ENCODE data around the gene PPP1R14C.

Gene PPP1R14C

GRCh38 chr6:150236114-150236513, 93.3 kb downstream of the PPP1R14C start:
- Histone ChIP-seq H2BK12ac (ENCODE audit: low read length in 2 of 2) (no peak overlapping the region), H4K8ac (ENCODE audit: low read length) (no peak overlapping the region), H2BK15ac (ENCODE audit: low read depth, poor library complexity, severe bottlenecking) (no peak overlapping the region), H3K4me3 (ENCODE audit: insufficient read depth in 1 of 2, low read depth in 1 of 2, low read length in 2 of 2) (no peak overlapping the region), H3K27ac (ENCODE audit: low read length, poor library complexity, severe bottlenecking) (no peak overlapping the region), H2BK120ac (ENCODE audit: low read depth, low read length) (no peak overlapping the region), H3K9me3 (ENCODE audit: control insufficient read depth, low read length) (no peaks in the 10 kb centered on the region), H3K23ac (ENCODE audit: low read length in 2 of 2) (no peak overlapping the region), H3K4me2 (ENCODE audit: low read length, poor library complexity, severe bottlenecking) (no peak overlapping the region), H3K27me3 (ENCODE audit: control insufficient read depth in 1 of 2, insufficient read depth in 1 of 2, low read length in 2 of 2) (no peaks in the 10 kb centered on the region), H3K4ac (ENCODE audit: low read depth in 1 of 2, low read length in 2 of 2) (no peak overlapping the region), H3K4me1 (ENCODE audit: control insufficient read depth, insufficient read depth, low read depth, low read length) (peaks cover 1% of the 10 kb centered on the region), H3K14ac (ENCODE audit: low read length in 2 of 2) (no peak overlapping the region), H3K36me3 (ENCODE audit: control insufficient read depth in 1 of 2, insufficient read depth in 2 of 2, low read depth in 1 of 2, low read length in 2 of 2) (no peaks in the 10 kb centered on the region), H2AK5ac (ENCODE audit: low read length, severe bottlenecking) (no peak overlapping the region), H2AFZ (ENCODE audit: low read depth, low read length) (no peak overlapping the region), H4K91ac (ENCODE audit: low read length) (no peak overlapping the region), H3K18ac (ENCODE audit: low read depth in 1 of 2, low read length in 2 of 2) (no peak overlapping the region), H2BK5ac (ENCODE audit: low read depth, low read length, poor library complexity, severe bottlenecking) (no peak overlapping the region), H3K9ac (ENCODE audit: low read length) (no peak overlapping the region), H3K79me1 (replicated peaks; ENCODE audit: low read length, poor library complexity, severe bottlenecking) (no peaks in the 10 kb centered on the region)
- DNase-seq: no peak
- WGBS: 94% methylated on average over 8 of the region's 8 CpGs

- H3K18ac ChIP-seq (ENCODE audit: low read depth in 1 of 2, low read length in 2 of 2): no peak overlapping the region
- WGBS: 86% methylated on average over 9 of the region's 9 CpGs
- H3K9me3 ChIP-seq (ENCODE audit: control insufficient read depth, low read length): no peaks in the 10 kb centered on the region
- H4K91ac ChIP-seq (ENCODE audit: low read length): no peak overlapping the region
- H3K9ac ChIP-seq (ENCODE audit: low read length): no peak overlapping the region
- H3K36me3 ChIP-seq (ENCODE audit: control insufficient read depth in 1 of 2, insufficient read depth in 2 of 2, low read depth in 1 of 2, low read length in 2 of 2): no peaks in the 10 kb centered on the region
- no peak overlapping the region for H2BK5ac ChIP-seq (ENCODE audit: low read depth, low read length, poor library complexity, severe bottlenecking)
- H3K4ac ChIP-seq (ENCODE audit: low read depth in 1 of 2, low read length in 2 of 2): no peak overlapping the region
- no peaks in the 10 kb centered on the region for H3K4me1 ChIP-seq (ENCODE audit: control insufficient read depth, insufficient read depth, low read depth, low read length)
- no peak overlapping the region for H3K14ac ChIP-seq (ENCODE audit: low read length in 2 of 2)
- DNase-seq: no peak
- no peaks in the 10 kb centered on the region for H3K27me3 ChIP-seq (ENCODE audit: control insufficient read depth in 1 of 2, insufficient read depth in 1 of 2, low read length in 2 of 2)
- H2AK5ac ChIP-seq (ENCODE audit: low read length, severe bottlenecking): no peak overlapping the region
- no peak overlapping the region for H3K23ac ChIP-seq (ENCODE audit: low read length in 2 of 2)
- H2BK15ac ChIP-seq (ENCODE audit: low read depth, poor library complexity, severe bottlenecking): no peak overlapping the region
- H3K4me3 ChIP-seq (ENCODE audit: insufficient read depth in 1 of 2, low read depth in 1 of 2, low read length in 2 of 2): no peak overlapping the region
- no peak overlapping the region for H2BK120ac ChIP-seq (ENCODE audit: low read depth, low read length)
- no peaks in the 10 kb centered on the region for H3K79me1 ChIP-seq (replicated peaks; ENCODE audit: low read length, poor library complexity, severe bottlenecking)
- no peak overlapping the region for H3K27ac ChIP-seq (ENCODE audit: low read length, poor library complexity, severe bottlenecking)
- no peak overlapping the region for H2BK12ac ChIP-seq (ENCODE audit: low read length in 2 of 2)
- H3K4me2 ChIP-seq (ENCODE audit: low read length, poor library complexity, severe bottlenecking): no peak overlapping the region
- no peak overlapping the region for H2AFZ ChIP-seq (ENCODE audit: low read depth, low read length)
- no peak overlapping the region for H4K8ac ChIP-seq (ENCODE audit: low read length)
These were observed 93.7 kb downstream of the PPP1R14C start for GRCh38 chr6:150236544-150236943.

GRCh38 chr6:150237626-150238025, 94.8 kb downstream of the PPP1R14C start:
- no peak overlapping the region for H3K27ac ChIP-seq (ENCODE audit: low read length, poor library complexity, severe bottlenecking)
- H2BK12ac ChIP-seq (ENCODE audit: low read length in 2 of 2): no peak overlapping the region
- no peak overlapping the region for H3K4me2 ChIP-seq (ENCODE audit: low read length, poor library complexity, severe bottlenecking)
- no peak overlapping the region for H3K4ac ChIP-seq (ENCODE audit: low read depth in 1 of 2, low read length in 2 of 2)
- H3K4me1 ChIP-seq (ENCODE audit: control insufficient read depth, insufficient read depth, low read depth, low read length): no peaks in the 10 kb centered on the region
- no peak overlapping the region for H2BK5ac ChIP-seq (ENCODE audit: low read depth, low read length, poor library complexity, severe bottlenecking)
- no peak overlapping the region for H4K91ac ChIP-seq (ENCODE audit: low read length)
- no peaks in the 10 kb centered on the region for H3K27me3 ChIP-seq (ENCODE audit: control insufficient read depth in 1 of 2, insufficient read depth in 1 of 2, low read length in 2 of 2)
- H3K9ac ChIP-seq (ENCODE audit: low read length): no peak overlapping the region
- no peak overlapping the region for H3K14ac ChIP-seq (ENCODE audit: low read length in 2 of 2)
- H2AFZ ChIP-seq (ENCODE audit: low read depth, low read length): no peak overlapping the region
- H4K8ac ChIP-seq (ENCODE audit: low read length): no peak overlapping the region
- no peak overlapping the region for H2BK15ac ChIP-seq (ENCODE audit: low read depth, poor library complexity, severe bottlenecking)
- 77% methylated on average over 3 of the region's 3 CpGs for WGBS
- H3K18ac ChIP-seq (ENCODE audit: low read depth in 1 of 2, low read length in 2 of 2): no peak overlapping the region
- no peak overlapping the region for H3K23ac ChIP-seq (ENCODE audit: low read length in 2 of 2)
- no peaks in the 10 kb centered on the region for H3K36me3 ChIP-seq (ENCODE audit: control insufficient read depth in 1 of 2, insufficient read depth in 2 of 2, low read depth in 1 of 2, low read length in 2 of 2)
- no peak for DNase-seq
- no peak overlapping the region for H2AK5ac ChIP-seq (ENCODE audit: low read length, severe bottlenecking)
- H3K79me1 ChIP-seq (replicated peaks; ENCODE audit: low read length, poor library complexity, severe bottlenecking): no peaks in the 10 kb centered on the region
- H3K4me3 ChIP-seq (ENCODE audit: insufficient read depth in 1 of 2, low read depth in 1 of 2, low read length in 2 of 2): no peak overlapping the region
- H3K9me3 ChIP-seq (ENCODE audit: control insufficient read depth, low read length): no peaks in the 10 kb centered on the region
- no peak overlapping the region for H2BK120ac ChIP-seq (ENCODE audit: low read depth, low read length)

GRCh38 chr6:150238336-150238741, 95.5 kb downstream of the PPP1R14C start:
- H2BK120ac ChIP-seq (ENCODE audit: low read depth, low read length): no peak overlapping the region
- WGBS: 78% methylated on average over 5 of the region's 5 CpGs
- no peaks in the 10 kb centered on the region for H3K36me3 ChIP-seq (ENCODE audit: control insufficient read depth in 1 of 2, insufficient read depth in 2 of 2, low read depth in 1 of 2, low read length in 2 of 2)
- H3K79me1 ChIP-seq (replicated peaks; ENCODE audit: low read length, poor library complexity, severe bottlenecking): no peaks in the 10 kb centered on the region
- H2BK12ac ChIP-seq (ENCODE audit: low read length in 2 of 2): no peak overlapping the region
- no peak overlapping the region for H3K4me3 ChIP-seq (ENCODE audit: insufficient read depth in 1 of 2, low read depth in 1 of 2, low read length in 2 of 2)
- no peak overlapping the region for H2AFZ ChIP-seq (ENCODE audit: low read depth, low read length)
- no peaks in the 10 kb centered on the region for H3K9me3 ChIP-seq (ENCODE audit: control insufficient read depth, low read length)
- no peak overlapping the region for H2AK5ac ChIP-seq (ENCODE audit: low read length, severe bottlenecking)
- H3K27me3 ChIP-seq (ENCODE audit: control insufficient read depth in 1 of 2, insufficient read depth in 1 of 2, low read length in 2 of 2): no peaks in the 10 kb centered on the region
- no peak overlapping the region for H3K9ac ChIP-seq (ENCODE audit: low read length)
- no peak overlapping the region for H3K23ac ChIP-seq (ENCODE audit: low read length in 2 of 2)
- no peak overlapping the region for H2BK5ac ChIP-seq (ENCODE audit: low read depth, low read length, poor library complexity, severe bottlenecking)
- H4K8ac ChIP-seq (ENCODE audit: low read length): no peak overlapping the region
- H3K4me1 ChIP-seq (ENCODE audit: control insufficient read depth, insufficient read depth, low read depth, low read length): no peaks in the 10 kb centered on the region
- no peak overlapping the region for H3K14ac ChIP-seq (ENCODE audit: low read length in 2 of 2)
- no peak overlapping the region for H3K4me2 ChIP-seq (ENCODE audit: low read length, poor library complexity, severe bottlenecking)
- no peak overlapping the region for H3K18ac ChIP-seq (ENCODE audit: low read depth in 1 of 2, low read length in 2 of 2)
- no peak overlapping the region for H3K27ac ChIP-seq (ENCODE audit: low read length, poor library complexity, severe bottlenecking)
- no peak for DNase-seq
- no peak overlapping the region for H3K4ac ChIP-seq (ENCODE audit: low read depth in 1 of 2, low read length in 2 of 2)
- no peak overlapping the region for H2BK15ac ChIP-seq (ENCODE audit: low read depth, poor library complexity, severe bottlenecking)
- no peak overlapping the region for H4K91ac ChIP-seq (ENCODE audit: low read length)
